Nephron progenitor cell (in vitro differentiated cells): ENCODE results near the gene ZC3H12A.
"Not testable (repeated sequence)": the region's sequence is repeated elsewhere in the genome, so short reads cannot be mapped to it uniquely, and the experiment has no call there.

Experiments
- DNase-seq: peaks from one replicate; pipeline ENCODE4 v3.0.0; 2021
- H3K27ac Mint-ChIP-seq: 2 replicates; pipeline ENCODE4 v1.8.0; 2021; ENCODE audit warnings: mild to moderate bottlenecking, moderate library complexity, mixed read lengths
- H3K27me3 Mint-ChIP-seq: 2 replicates; pipeline ENCODE4 v1.8.0; 2021; ENCODE audit warnings: mild to moderate bottlenecking, low read depth, mixed read lengths; ENCODE audit not compliant: poor library complexity
- H3K36me3 Mint-ChIP-seq: 2 replicates; pipeline ENCODE4 v1.8.0; 2021; ENCODE audit warnings: low read depth, mixed read lengths
- H3K4me1 Mint-ChIP-seq: 2 replicates; pipeline ENCODE4 v1.8.0; 2021; ENCODE audit warnings: mixed read lengths
- H3K4me3 Mint-ChIP-seq: 2 replicates; pipeline ENCODE4 v1.8.0; 2021; ENCODE audit warnings: mild to moderate bottlenecking, moderate library complexity, mixed read lengths
- H3K9me3 Mint-ChIP-seq: 2 replicates; pipeline ENCODE4 v1.8.0; 2021; ENCODE audit warnings: mild to moderate bottlenecking, moderate library complexity, mixed read lengths
- CTCF ChIP-seq: fragments of 200-600 bp; sonication (generic); IDR thresholded peaks from 2 replicates; pipeline ENCODE4 v1.5.0; 2021; ENCODE audit warnings: antibody characterized with exemption

The ZC3H12A gene

GRCh38 chr1:37502104-37502503 lies 27.7 kb downstream of the ZC3H12A start:
- Mint-ChIP-seq H3K27me3 (peaks cover 3% of the 10 kb centered on the region), H3K9me3 (no peaks in the 10 kb centered on the region), H3K4me1 (peaks cover 25% of the 10 kb centered on the region), H3K36me3 (peaks cover 56% of the 10 kb centered on the region), H3K4me3 (no peak overlapping the region), H3K27ac (peak overlapping the region; percentile 95)
- no peak for DNase-seq
- no peak for TF ChIP-seq CTCF

- not testable (repeated sequence) for H3K27ac Mint-ChIP-seq, H3K27me3 Mint-ChIP-seq, H3K4me3 Mint-ChIP-seq, H3K9me3 Mint-ChIP-seq, DNase-seq
- H3K36me3 Mint-ChIP-seq: peaks cover 63% of the 10 kb centered on the region
- peaks cover 25% of the 10 kb centered on the region for H3K4me1 Mint-ChIP-seq
These were observed 28.4 kb downstream of the ZC3H12A start for GRCh38 chr1:37502791-37503190.

- DNase-seq: no peak
- Mint-ChIP-seq H3K36me3 (peaks cover 61% of the 10 kb centered on the region), H3K27me3 (peaks cover 3% of the 10 kb centered on the region), H3K4me3 (no peak overlapping the region), H3K27ac (no peak overlapping the region), H3K9me3 (no peaks in the 10 kb centered on the region), H3K4me1 (peaks cover 7% of the 10 kb centered on the region)
- TF ChIP-seq CTCF: no peak
These were observed 32.4 kb downstream of the ZC3H12A start for GRCh38 chr1:37506740-37507139.

- Mint-ChIP-seq H3K4me1 (peaks cover 13% of the 10 kb centered on the region), H3K27ac (no peak overlapping the region), H3K27me3 (peaks cover 7% of the 10 kb centered on the region), H3K36me3 (peaks cover 58% of the 10 kb centered on the region), H3K9me3 (no peaks in the 10 kb centered on the region), H3K4me3 (no peak overlapping the region)
- no peak for TF ChIP-seq CTCF
- no peak for DNase-seq
These were observed 34.8 kb downstream of the ZC3H12A start for GRCh38 chr1:37509181-37509580.

GRCh38 chr1:37513795-37514349 lies 39.5 kb downstream of the ZC3H12A start:
- DNase-seq: peak; percentile 46
- Mint-ChIP-seq H3K36me3 (peaks cover 24% of the 10 kb centered on the region), H3K9me3 (no peaks in the 10 kb centered on the region), H3K4me3 (peak overlapping the region; percentile 99), H3K27me3 (peaks cover 14% of the 10 kb centered on the region), H3K27ac (peak overlapping the region; percentile 96), H3K4me1 (peaks cover 27% of the 10 kb centered on the region)
- no peak for TF ChIP-seq CTCF

GRCh38 chr1:37514350-37515184 lies 40.2 kb downstream of the ZC3H12A start, which contains the start of gene MEAF6:
Gene MEAF6 (minus strand): TSS chr1:37514766. CDS start chr1:37514746, 20 bp downstream.
- H3K4me3 Mint-ChIP-seq: peak within 1 kb of the TSS; percentile 99
- H3K4me1 Mint-ChIP-seq: peaks cover 34% of the 10 kb centered on the region
- DNase-seq: peak; percentile 90
- peaks cover 14% of the 10 kb centered on the region for H3K27me3 Mint-ChIP-seq
- peaks cover 18% of the 10 kb centered on the region for H3K36me3 Mint-ChIP-seq
- H3K27ac Mint-ChIP-seq: peak within 1 kb of the TSS; percentile 96
- peaks cover 3% of the 10 kb centered on the region for H3K9me3 Mint-ChIP-seq
- peak; percentile 64 for TF ChIP-seq CTCF
